ENCODE data around the gene SLC28A3.

SLC28A3 gene

GRCh38 chr9:84304166-84304565, 36.4 kb downstream of the SLC28A3 start:
- Histone ChIP-seq H3K27me3 (replicated peaks) (no peaks in the 10 kb centered on the region), H3K4me3 (ENCODE audit: low read depth, low read length) (no peak overlapping the region), H3K27ac (no peak overlapping the region), H3K36me3 (replicated peaks) (no peaks in the 10 kb centered on the region)
- DNase-seq: no peak
- in situ Hi-C loops (cut with HindIII; ENCODE audit: low pct_ligation_motif_present, low sequenced_read_pairs): no loop called here
- no peak for TF ChIP-seq CTCF (IDR thresholded peaks at IDR 0.05; ENCODE audit: low read depth, low read length, missing control alignments)

DNA sequence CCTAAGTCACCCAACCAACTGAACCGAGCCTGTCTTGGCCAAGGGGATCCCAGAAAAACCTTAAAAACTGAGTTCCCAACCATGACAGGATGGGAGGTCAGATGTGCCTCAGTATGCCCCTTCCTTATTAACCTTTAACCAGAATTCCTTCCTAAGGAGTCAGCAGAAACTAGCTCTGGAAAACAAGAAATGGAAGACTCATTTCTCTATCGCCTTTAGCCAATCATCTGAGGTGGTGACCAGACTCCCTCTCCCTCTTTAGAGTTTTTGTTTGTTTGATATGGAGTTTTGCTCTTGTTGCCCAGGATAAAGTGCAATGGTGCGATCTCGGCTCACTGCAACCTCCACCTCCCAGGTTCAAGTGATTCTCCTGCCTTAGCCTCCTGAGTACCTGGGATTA, 37.5 kb downstream of the SLC28A3 start:
- no peak for DNase-seq
- TF ChIP-seq CTCF (IDR thresholded peaks at IDR 0.05; ENCODE audit: low read depth, low read length, missing control alignments): no peak
- Histone ChIP-seq H3K36me3 (replicated peaks) (no peaks in the 10 kb centered on the region), H3K27me3 (replicated peaks) (no peaks in the 10 kb centered on the region), H3K4me3 (ENCODE audit: low read depth, low read length) (no peak overlapping the region), H3K27ac (no peak overlapping the region)
- in situ Hi-C loops (cut with HindIII; ENCODE audit: low pct_ligation_motif_present, low sequenced_read_pairs): no loop called here

GRCh38 chr9:84301851-84302250, 38.7 kb downstream of the SLC28A3 start:
- TF ChIP-seq CTCF (IDR thresholded peaks at IDR 0.05; ENCODE audit: low read depth, low read length, missing control alignments): no peak
- in situ Hi-C loops (cut with HindIII; ENCODE audit: low pct_ligation_motif_present, low sequenced_read_pairs): no loop called here
- Histone ChIP-seq H3K36me3 (replicated peaks) (no peaks in the 10 kb centered on the region), H3K27me3 (replicated peaks) (no peaks in the 10 kb centered on the region), H3K4me3 (ENCODE audit: low read depth, low read length) (no peak overlapping the region), H3K27ac (no peak overlapping the region)
- DNase-seq: no peak

DNA sequence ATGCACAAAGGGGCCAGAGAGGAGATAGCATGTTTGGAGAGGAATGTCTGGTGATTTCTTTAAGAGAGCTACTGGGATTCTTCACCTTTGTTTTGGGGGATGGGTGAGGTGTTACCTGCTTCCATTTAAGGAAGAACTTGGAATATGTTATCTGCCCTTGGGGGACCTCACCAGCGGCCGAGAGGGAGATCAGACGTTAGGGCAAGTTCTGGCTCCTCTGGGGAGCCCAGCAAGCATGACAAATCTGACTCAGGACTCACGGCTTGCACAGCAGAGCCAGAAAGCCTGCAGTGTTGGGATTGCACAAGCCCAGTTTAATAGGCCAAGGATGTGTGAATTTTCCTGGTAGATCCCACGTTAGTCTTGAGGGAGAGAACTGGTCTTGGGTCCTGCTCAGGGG, 40.3 kb downstream of the SLC28A3 start:
- H3K4me3 ChIP-seq (ENCODE audit: low read depth, low read length): no peak overlapping the region
- no peak overlapping the region for H3K27ac ChIP-seq
- no peaks in the 10 kb centered on the region for H3K27me3 ChIP-seq (replicated peaks)
- in situ Hi-C loops (cut with HindIII; ENCODE audit: low pct_ligation_motif_present, low sequenced_read_pairs): no loop called here
- TF ChIP-seq CTCF (IDR thresholded peaks at IDR 0.05; ENCODE audit: low read depth, low read length, missing control alignments): no peak
- no peaks in the 10 kb centered on the region for H3K36me3 ChIP-seq (replicated peaks)
- peak; percentile 30 for DNase-seq

DNA sequence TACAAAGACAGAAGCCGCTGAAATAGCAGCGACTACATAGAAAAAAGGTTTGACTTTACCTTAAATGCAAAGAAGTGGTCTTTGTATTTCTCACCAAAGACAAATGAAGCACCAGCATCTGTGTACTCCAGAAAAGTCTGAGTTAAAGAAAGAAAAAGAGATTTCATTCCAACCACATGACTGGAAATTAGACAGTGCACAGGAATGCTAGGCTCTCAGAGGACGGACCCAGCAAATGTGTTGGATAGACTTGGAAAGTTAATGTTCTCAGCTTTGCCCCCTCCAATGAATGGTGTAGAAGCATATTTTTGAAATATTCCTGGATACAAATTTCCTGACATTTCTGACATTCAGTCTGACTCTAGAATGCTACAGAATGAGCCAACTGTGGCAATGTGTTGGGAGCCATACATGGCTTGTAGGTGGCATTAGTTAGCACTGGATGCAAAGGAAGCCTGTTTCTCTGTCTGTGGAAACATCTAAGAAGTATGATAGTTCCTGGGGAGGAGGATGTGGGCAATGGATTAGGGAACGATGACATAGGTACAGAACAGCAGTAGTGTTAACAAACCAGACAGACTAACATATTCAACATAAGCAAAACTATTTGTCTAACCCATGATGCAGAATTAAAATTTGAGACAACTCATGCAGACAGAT, 43.3 kb downstream of the SLC28A3 start:
- Histone ChIP-seq H3K27ac (peak overlapping the region; percentile 66), H3K4me3 (ENCODE audit: low read depth, low read length) (no peak overlapping the region), H3K27me3 (replicated peaks) (no peaks in the 10 kb centered on the region), H3K36me3 (replicated peaks) (no peaks in the 10 kb centered on the region)
- in situ Hi-C loops (cut with HindIII; ENCODE audit: low pct_ligation_motif_present, low sequenced_read_pairs): no loop called here
- TF ChIP-seq CTCF (IDR thresholded peaks at IDR 0.05; ENCODE audit: low read depth, low read length, missing control alignments): no peak
- peak; percentile 73 for DNase-seq

Measured in brain microvascular endothelial cell (primary cell).